ENCODE results near the gene MYLK4.

GRCh38 chr6:2764610-2765165 lies 14.0 kb upstream of the MYLK4 start:
- TF ChIP-seq CTCF (IDR thresholded peaks at IDR 0.05; ENCODE audit: low read depth, low read length, poor library complexity, severe bottlenecking) (no peak), EZH2phosphoT487 (IDR thresholded peaks at IDR 0.05; ENCODE audit: borderline replicate concordance, low read length) (no peak)
